K562 (cell line): ENCODE data around the gene TMEM128. TPM values are rescaled to one million over a fixed set of nuclear protein-coding genes. Genes with fewer than 3 reads are reported as not detected.

Experiments
- CLOCK ChIP-seq: fragments of 250-450 bp; sonication (Bioruptor Pico); IDR thresholded peaks from 2 replicates; pipeline ENCODE4 v1.4.0; 2020; ENCODE audit warnings: mild to moderate bottlenecking, moderate library complexity, borderline replicate concordance
- DMBX1 ChIP-seq: fragments of 250-450 bp; sonication (Bioruptor Pico); IDR thresholded peaks from 2 replicates; pipeline ENCODE4 v1.8.0; 2022; ENCODE audit warnings: inconsistent platforms, mild to moderate bottlenecking, moderate library complexity, borderline replicate concordance
- FOXP4 ChIP-seq: sonication (generic); formaldehyde crosslinking; IDR thresholded peaks from 2 replicates; pipeline ENCODE4 v1.8.0; 2022; ENCODE audit warnings: mild to moderate bottlenecking, missing genetic modification reagents, borderline replicate concordance
- JUND ChIP-seq, 2 experiments: IDR thresholded peaks; 2 replicates in 1 of 2; 3 replicates in 1 of 2; pipeline ENCODE4 v1.6.1; 2011; ENCODE audit warnings: borderline replicate concordance in 2 of 2, low read depth in 2 of 2, low read length in 2 of 2, improper control_type of control experiment in 1 of 2, missing biosample characterization in 1 of 2, missing genetic modification characterization in 1 of 2, missing genetic modification reagents in 1 of 2
- MAZ ChIP-seq, 2 experiments: fragments of 450-650 bp in 1 of 2; sonication (generic) in 1 of 2; formaldehyde crosslinking; IDR thresholded peaks in 1 of 2; conservative IDR thresholded peaks in 1 of 2; 2 replicates each; pipeline versions ENCODE4 v1.4.0 to v1.5.0; 2020; ENCODE audit warnings: mild to moderate bottlenecking in 1 of 2, missing genetic modification reagents in 1 of 2
- NEUROD1 ChIP-seq: fragments of 150-350 bp; IDR thresholded peaks from 2 replicates; pipeline ENCODE4 v1.6.1; 2014; ENCODE audit warnings: borderline replicate concordance, low read length, low read depth; ENCODE audit not compliant: partially characterized antibody
- PCBP2 ChIP-seq: fragments of 200-400 bp; formaldehyde crosslinking; IDR thresholded peaks from 2 replicates; pipeline ENCODE4 v1.6.1; 2018; ENCODE audit warnings: low read length, low read depth, mild to moderate bottlenecking, moderate library complexity; ENCODE audit not compliant: poor library complexity, severe bottlenecking
- RCOR1 ChIP-seq, 2 experiments: IDR thresholded peaks; 2 replicates each; pipeline ENCODE4 v1.6.1; 2012; ENCODE audit warnings: low read depth in 2 of 2, low read length in 2 of 2, borderline replicate concordance in 1 of 2, improper control_type of control experiment in 1 of 2
- SAFB2 ChIP-seq: fragments of 200-400 bp; formaldehyde crosslinking; IDR thresholded peaks from 2 replicates; pipeline ENCODE4 v1.6.1; 2018; ENCODE audit warnings: borderline replicate concordance, low read length, low read depth, moderate library complexity; ENCODE audit not compliant: severe bottlenecking
- ZNF239 ChIP-seq: fragments of 250-450 bp; sonication (Bioruptor Pico); IDR thresholded peaks from 2 replicates; pipeline ENCODE4 v1.4.0; 2020; ENCODE audit warnings: mild to moderate bottlenecking
- ZNF561 ChIP-seq: fragments of 450-650 bp; formaldehyde crosslinking; conservative IDR thresholded peaks from 2 replicates; pipeline ENCODE4 v1.4.0; 2020; ENCODE audit warnings: mild to moderate bottlenecking, moderate library complexity
- polyA plus RNA-seq, 8 experiments: library from polyadenylated mRNA; depleted of rRNA in 4 of 8; stranded (reverse) in 5 of 8; unstranded in 3 of 8; fragments of >200 nt; fragmentation: Nextera tagmentation in 2 of 8; fragmentation: Illumina TruSeq in 1 of 8; extraction: Ambion mirVana in 2 of 8; extraction: Trizol in 1 of 8; gene quantifications; 2 replicates each; pipeline versions ENCODE4 v1.2.1 to v1.2.3, GENCODE V29; 2011 to 2014; ENCODE audit warnings: inconsistent platforms in 1 of 8, missing spikeins in 1 of 8
- total RNA-seq, 7 experiments: library from RNA; depleted of rRNA in 6 of 7; stranded (reverse); fragments of >200 nt in 6 of 7; fragmentation: Illumina TruSeq in 2 of 7; extraction: Trizol in 2 of 7; gene quantifications; 2 replicates each; pipeline versions ENCODE4 v1.2.1 to v1.2.3, GENCODE V29; 2011 to 2021; ENCODE audit warnings: low replicate concordance in 1 of 7
- TF ChIP-seq, protein P1 (sequence below), 2 experiments: IDR thresholded peaks; 2 replicates each; pipeline ENCODE4 v1.6.1; 2012; ENCODE audit warnings: improper control_type of control experiment in 2 of 2, low read depth in 2 of 2, low read length in 2 of 2, borderline replicate concordance in 1 of 2
- TF ChIP-seq, protein P2 (sequence below): fragments of 450-650 bp; formaldehyde crosslinking; IDR thresholded peaks from 2 replicates; pipeline ENCODE4 v1.4.0; 2022; ENCODE audit warnings: mild to moderate bottlenecking, moderate library complexity
- TF ChIP-seq, protein P3 (sequence below): IDR thresholded peaks from 2 replicates; pipeline ENCODE4 v1.6.1; 2011; ENCODE audit not compliant: insufficient read length; ENCODE audit errors: extremely low read depth

The TMEM128 gene
- total and polyA plus RNA-seq, 9 of the 15 experiments (the other 6 are each of a cell fraction or from before 2014, with no cell fraction given), result 9.1 to 40.0 (median 14.3) TPM

DNA sequence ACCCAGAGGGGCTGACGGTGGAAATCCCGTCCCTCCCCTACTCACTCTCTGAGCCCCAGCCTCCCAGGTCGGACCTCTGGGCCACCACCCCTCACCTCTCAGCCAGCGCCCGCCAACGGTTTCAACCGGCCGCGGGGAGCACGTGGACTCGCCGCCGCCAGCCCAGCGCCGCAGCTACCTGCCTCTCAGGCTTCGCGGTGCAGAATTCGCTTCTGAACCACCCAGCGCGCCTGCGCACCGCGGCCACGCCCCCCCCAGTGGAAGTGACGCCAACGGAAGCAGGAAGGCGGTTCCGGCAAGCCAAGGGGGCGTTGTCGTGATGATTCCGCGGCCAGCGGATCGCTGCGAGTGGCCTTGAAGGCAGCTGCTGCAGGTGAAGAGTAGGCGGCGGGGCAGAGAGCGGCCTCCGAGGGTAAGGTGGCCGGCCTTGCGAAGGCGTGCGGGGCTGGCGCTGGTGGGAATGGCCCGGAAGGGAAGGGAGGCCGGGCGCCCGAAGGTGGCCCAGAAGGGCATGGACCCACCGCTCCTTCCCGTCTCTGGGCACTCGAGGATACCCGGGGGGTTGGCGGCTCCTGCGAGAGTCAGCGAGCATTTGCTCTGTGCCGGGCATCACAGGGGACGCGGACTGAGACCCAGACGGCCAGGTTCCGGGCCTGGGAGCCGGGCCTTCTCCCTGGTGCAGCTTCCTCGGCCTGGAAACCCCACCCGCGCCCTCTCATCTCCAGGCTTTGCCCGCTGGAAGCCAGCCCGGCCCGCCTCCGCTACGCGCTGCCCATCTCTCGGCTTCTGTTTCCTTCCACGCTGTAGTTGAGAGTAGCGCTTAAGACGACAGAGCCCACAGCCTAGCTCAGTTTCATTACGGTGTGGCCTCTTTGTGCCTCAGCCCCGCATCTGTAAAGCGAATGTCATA is 42.2 kb upstream of the TMEM128 start, which contains the start of the genes LYAR and ZBTB49 (continued):
- TF ChIP-seq RCOR1 (IDR thresholded peaks at IDR 0.05; ENCODE audit: borderline replicate concordance in 1 of 2, low read depth in 2 of 2, low read length in 2 of 2) (no peak), JUND (IDR thresholded peaks at IDR 0.05; ENCODE audit: borderline replicate concordance, low read depth, low read length) (peak; percentile 59), JUND (tag; IDR thresholded peaks at IDR 0.05; ENCODE audit: borderline replicate concordance, low read depth, low read length) (peak; percentile 18; the same call in 1 of the 3 replicates), NEUROD1 (no peak), PCBP2 (no peak), MAZ (CRISPR knock-in tag; conservative IDR thresholded peaks at IDR 0.05 in 1 of 2, IDR thresholded peaks at IDR 0.05 in 1 of 2) (peak in 1 of 2 experiments; percentile 16; a peak in 1 of 4 replicates), ZNF561 (CRISPR knock-in tag) (no peak), DMBX1 (no peak), CLOCK (CRISPR knock-in tag) (no peak), ZNF239 (CRISPR knock-in tag) (no peak), FOXP4 (CRISPR knock-in tag) (no peak), SAFB2 (no peak)
- TF ChIP-seq, protein P1, sequence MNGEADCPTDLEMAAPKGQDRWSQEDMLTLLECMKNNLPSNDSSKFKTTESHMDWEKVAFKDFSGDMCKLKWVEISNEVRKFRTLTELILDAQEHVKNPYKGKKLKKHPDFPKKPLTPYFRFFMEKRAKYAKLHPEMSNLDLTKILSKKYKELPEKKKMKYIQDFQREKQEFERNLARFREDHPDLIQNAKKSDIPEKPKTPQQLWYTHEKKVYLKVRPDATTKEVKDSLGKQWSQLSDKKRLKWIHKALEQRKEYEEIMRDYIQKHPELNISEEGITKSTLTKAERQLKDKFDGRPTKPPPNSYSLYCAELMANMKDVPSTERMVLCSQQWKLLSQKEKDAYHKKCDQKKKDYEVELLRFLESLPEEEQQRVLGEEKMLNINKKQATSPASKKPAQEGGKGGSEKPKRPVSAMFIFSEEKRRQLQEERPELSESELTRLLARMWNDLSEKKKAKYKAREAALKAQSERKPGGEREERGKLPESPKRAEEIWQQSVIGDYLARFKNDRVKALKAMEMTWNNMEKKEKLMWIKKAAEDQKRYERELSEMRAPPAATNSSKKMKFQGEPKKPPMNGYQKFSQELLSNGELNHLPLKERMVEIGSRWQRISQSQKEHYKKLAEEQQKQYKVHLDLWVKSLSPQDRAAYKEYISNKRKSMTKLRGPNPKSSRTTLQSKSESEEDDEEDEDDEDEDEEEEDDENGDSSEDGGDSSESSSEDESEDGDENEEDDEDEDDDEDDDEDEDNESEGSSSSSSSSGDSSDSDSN (IDR thresholded peaks at IDR 0.05; ENCODE audit: borderline replicate concordance in 1 of 2, low read depth in 2 of 2, low read length in 2 of 2), result peak; percentile 43 to 59; a peak in 1 of 4 replicates
- TF ChIP-seq, protein P2, sequence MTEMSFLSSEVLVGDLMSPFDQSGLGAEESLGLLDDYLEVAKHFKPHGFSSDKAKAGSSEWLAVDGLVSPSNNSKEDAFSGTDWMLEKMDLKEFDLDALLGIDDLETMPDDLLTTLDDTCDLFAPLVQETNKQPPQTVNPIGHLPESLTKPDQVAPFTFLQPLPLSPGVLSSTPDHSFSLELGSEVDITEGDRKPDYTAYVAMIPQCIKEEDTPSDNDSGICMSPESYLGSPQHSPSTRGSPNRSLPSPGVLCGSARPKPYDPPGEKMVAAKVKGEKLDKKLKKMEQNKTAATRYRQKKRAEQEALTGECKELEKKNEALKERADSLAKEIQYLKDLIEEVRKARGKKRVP (CRISPR knock-in tag), result no peak
- TF ChIP-seq, protein P3, sequence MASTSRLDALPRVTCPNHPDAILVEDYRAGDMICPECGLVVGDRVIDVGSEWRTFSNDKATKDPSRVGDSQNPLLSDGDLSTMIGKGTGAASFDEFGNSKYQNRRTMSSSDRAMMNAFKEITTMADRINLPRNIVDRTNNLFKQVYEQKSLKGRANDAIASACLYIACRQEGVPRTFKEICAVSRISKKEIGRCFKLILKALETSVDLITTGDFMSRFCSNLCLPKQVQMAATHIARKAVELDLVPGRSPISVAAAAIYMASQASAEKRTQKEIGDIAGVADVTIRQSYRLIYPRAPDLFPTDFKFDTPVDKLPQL, result no peak
